Neural crest cell (in vitro differentiated cells): ENCODE results near the gene IRF8. TPM values are rescaled to one million over a fixed set of nuclear protein-coding genes. Genes with fewer than 3 reads are reported as not detected.

Experiments used
- DNase-seq: peaks from one replicate; pipeline ENCODE4 v3.0.0; 2021; ENCODE audit warnings: low read depth, mixed read lengths, low spot score
- H3K27ac Mint-ChIP-seq: one replicate; pipeline ENCODE4 v1.8.0; 2021; ENCODE audit warnings: mild to moderate bottlenecking, mixed read lengths; ENCODE audit not compliant: unreplicated experiment
- H3K27me3 Mint-ChIP-seq: 2 replicates; pipeline ENCODE4 v1.8.0; 2021; ENCODE audit warnings: low read depth, mild to moderate bottlenecking, mixed read lengths
- H3K36me3 Mint-ChIP-seq: 2 replicates; pipeline ENCODE4 v1.8.0; 2021; ENCODE audit warnings: low read depth, mild to moderate bottlenecking, mixed read lengths
- H3K4me1 Mint-ChIP-seq: 2 replicates; pipeline ENCODE4 v1.8.0; 2021; ENCODE audit warnings: mixed read lengths
- H3K4me3 Mint-ChIP-seq: one replicate; pipeline ENCODE4 v1.8.0; 2021; ENCODE audit warnings: mild to moderate bottlenecking, mixed read lengths
- H3K9me3 Mint-ChIP-seq: 2 replicates; pipeline ENCODE4 v1.8.0; 2021; ENCODE audit warnings: mixed read lengths
- CTCF ChIP-seq: fragments of 200-600 bp; sonication (generic); conservative IDR thresholded peaks from 2 replicates; pipeline ENCODE4 v1.5.0; 2021; ENCODE audit warnings: antibody characterized with exemption, mild to moderate bottlenecking
- total RNA-seq: library from RNA; stranded (reverse); gene quantifications from 2 replicates; pipeline ENCODE4 v1.2.1, GENCODE V29; 2021

The IRF8 gene
- total RNA-seq, 1 donor from 2014 or later, result 0.19 TPM

- H3K27me3 Mint-ChIP-seq, result peaks cover 44% of the 10 kb centered on the region
- no peak overlapping the region for H3K27ac Mint-ChIP-seq
- DNase-seq, result no peak
- no peaks in the 10 kb centered on the region for H3K9me3 Mint-ChIP-seq
- H3K4me3 Mint-ChIP-seq, result no peak overlapping the region
- H3K4me1 Mint-ChIP-seq, result no peaks in the 10 kb centered on the region
- H3K36me3 Mint-ChIP-seq, result no peaks in the 10 kb centered on the region
- no peak for TF ChIP-seq CTCF
Observed at GRCh38 chr16:85858984-85859817, 39.8 kb upstream of the IRF8 start.

- Mint-ChIP-seq H3K4me3 (no peak overlapping the region), H3K36me3 (no peaks in the 10 kb centered on the region), H3K4me1 (no peaks in the 10 kb centered on the region), H3K27me3 (peaks cover 47% of the 10 kb centered on the region), H3K9me3 (no peaks in the 10 kb centered on the region), H3K27ac (no peak overlapping the region)
- DNase-seq, result no peak
- TF ChIP-seq CTCF, result no peak
Observed at GRCh38 chr16:85859818-85860125, 39.2 kb upstream of the IRF8 start.

- Mint-ChIP-seq H3K36me3 (no peaks in the 10 kb centered on the region), H3K4me1 (no peaks in the 10 kb centered on the region), H3K27me3 (peaks cover 47% of the 10 kb centered on the region), H3K9me3 (peaks cover 2% of the 10 kb centered on the region), H3K27ac (no peak overlapping the region), H3K4me3 (no peak overlapping the region)
- no peak for TF ChIP-seq CTCF
- DNase-seq, result no peak
Observed at GRCh38 chr16:85860413-85861094, 38.4 kb upstream of the IRF8 start.

GRCh38 chr16:85861095-85861825 lies 37.7 kb upstream of the IRF8 start:
- Mint-ChIP-seq H3K27ac (no peak overlapping the region), H3K9me3 (peaks cover 2% of the 10 kb centered on the region), H3K27me3 (peaks cover 44% of the 10 kb centered on the region), H3K4me3 (no peak overlapping the region), H3K4me1 (no peaks in the 10 kb centered on the region), H3K36me3 (no peaks in the 10 kb centered on the region)
- no peak for TF ChIP-seq CTCF
- no peak for DNase-seq

GRCh38 chr16:85862476-85863383 lies 36.2 kb upstream of the IRF8 start:
- TF ChIP-seq CTCF, result no peak
- no peak for DNase-seq
- H3K27me3 Mint-ChIP-seq, result peaks cover 33% of the 10 kb centered on the region
- no peaks in the 10 kb centered on the region for H3K36me3 Mint-ChIP-seq
- no peak overlapping the region for H3K4me3 Mint-ChIP-seq
- H3K4me1 Mint-ChIP-seq, result no peaks in the 10 kb centered on the region
- no peak overlapping the region for H3K27ac Mint-ChIP-seq
- peaks cover 2% of the 10 kb centered on the region for H3K9me3 Mint-ChIP-seq
